Uterus (tissue), 4 donors: ENCODE data around the gene USP43. TPM values are rescaled to one million over a fixed set of nuclear protein-coding genes. Genes with fewer than 3 reads are reported as not detected.
"Not testable (repeated sequence)": the region's sequence is repeated elsewhere in the genome, so short reads cannot be mapped to it uniquely, and the experiment has no call there.

Experiments
- DNase-seq, 2 donors: peaks; one replicate each; pipeline ENCODE4 v3.0.0-alpha.2; 2019 to 2020
- H3K27ac ChIP-seq, 2 donors: fragments of 200-600 bp; sonication (generic); 1 replicate in 1 of 2; 2 replicates in 1 of 2; pipeline ENCODE4 v1.5.1; 2016 to 2018
- H3K27me3 ChIP-seq, 2 donors: fragments of 200-600 bp; sonication (generic); one replicate each; pipeline ENCODE4 v1.5.1; 2018 to 2019; ENCODE audit warnings: control low read depth in 1 of 2
- H3K36me3 ChIP-seq, 2 donors: fragments of 200-600 bp; sonication (generic); one replicate each; pipeline ENCODE4 v1.5.1; 2019; ENCODE audit warnings: control low read depth in 1 of 2
- H3K4me1 ChIP-seq, 2 donors: fragments of 200-600 bp; sonication (generic); one replicate each; pipeline ENCODE4 v1.5.1; 2018 to 2019; ENCODE audit warnings: control low read depth in 1 of 2
- H3K4me3 ChIP-seq, 2 donors: fragments of 200-600 bp; sonication (generic); 1 replicate in 1 of 2; 2 replicates in 1 of 2; pipeline ENCODE4 v1.5.1; 2018 to 2019; ENCODE audit warnings: mild to moderate bottlenecking in 1 of 2
- H3K9me3 ChIP-seq, 2 donors: fragments of 200-600 bp; sonication (generic); one replicate each; pipeline ENCODE4 v1.5.1; 2019; ENCODE audit warnings: control low read depth in 1 of 2
- CTCF ChIP-seq, 4 experiments: fragments of 200-600 bp in 2 of 4; fragments of 450-650 bp in 2 of 4; sonication (generic) in 2 of 4; IDR thresholded peaks; one replicate each; pipeline ENCODE4 v1.5.1; 2016 to 2019; ENCODE audit warnings: antibody characterized with exemption in 4 of 4, mild to moderate bottlenecking in 2 of 4, moderate library complexity in 1 of 4
- POLR2A ChIP-seq, 2 donors: fragments of 450-650 bp; IDR thresholded peaks; one replicate each; pipeline ENCODE4 v1.6.1; 2016; ENCODE audit warnings: antibody characterized with exemption in 2 of 2, mild to moderate bottlenecking in 1 of 2, moderate library complexity in 1 of 2
- intact Hi-C: fragments of 100-400 bp; cut with DNase I; formaldehyde crosslinking; loops from one replicate; pipeline ENCODE4 v1.15.1; 2023; ENCODE audit warnings: low total_unique reads
- total RNA-seq, 4 donors: library from RNA; depleted of rRNA in 3 of 4; stranded (reverse); fragments of >200 nt in 3 of 4; gene quantifications; one replicate each; pipeline versions ENCODE4 v1.1.0 to v1.2.4, GENCODE V29; 2014 to 2023
- donor health status: DM: yes; HTN: yes; CAD: no.

The USP43 gene
- total RNA-seq, 4 donors from 2014 or later = 0.40 to 2.1 TPM; not detected in 2

DNA sequence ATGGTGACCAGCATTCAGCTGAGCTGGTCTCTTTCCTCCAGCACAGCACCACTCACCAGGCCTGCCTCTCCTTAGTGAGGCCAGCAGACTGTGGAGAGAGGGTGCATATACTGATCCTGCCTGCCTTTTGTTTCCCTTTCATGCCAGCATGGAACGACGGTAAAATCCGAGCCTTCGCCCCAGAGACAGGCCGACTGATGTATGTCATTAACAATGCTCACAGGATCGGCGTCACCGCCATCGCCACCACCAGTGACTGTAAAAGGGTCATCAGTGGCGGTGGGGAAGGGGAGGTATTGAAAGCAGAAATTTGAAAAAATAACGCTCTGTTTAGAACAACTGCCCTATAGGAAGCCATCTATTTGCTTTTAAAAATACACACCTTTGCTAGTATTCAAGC, 12.6 kb upstream of the USP43 start:
- Histone ChIP-seq H3K36me3 (no peaks in the 10 kb centered on the region), H3K27ac (no peak overlapping the region), H3K4me1 (no peaks in the 10 kb centered on the region), H3K4me3 (no peak overlapping the region), H3K27me3 (no peaks in the 10 kb centered on the region), H3K9me3 (no peaks in the 10 kb centered on the region)
- TF ChIP-seq POLR2A (IDR thresholded peaks at IDR 0.05) (no peak), CTCF (IDR thresholded peaks at IDR 0.05) (no peak)
- intact Hi-C loops = no loop called here
- no peak for DNase-seq

- no peak overlapping the region for H3K27ac ChIP-seq
- intact Hi-C loops = no loop called here
- DNase-seq = no peak
- H3K4me1 ChIP-seq = no peaks in the 10 kb centered on the region
- H3K27me3 ChIP-seq = no peaks in the 10 kb centered on the region
- no peak overlapping the region for H3K4me3 ChIP-seq
- no peaks in the 10 kb centered on the region for H3K9me3 ChIP-seq
- H3K36me3 ChIP-seq = no peaks in the 10 kb centered on the region
- TF ChIP-seq CTCF (IDR thresholded peaks at IDR 0.05) = no peak
- TF ChIP-seq POLR2A (IDR thresholded peaks at IDR 0.05) = no peak
Measured at GRCh38 chr17:9635340-9635739, 10.0 kb upstream of the USP43 start.

GRCh38 chr17:9636501-9636900, 8.8 kb upstream of the USP43 start:
- intact Hi-C loops = no loop called here
- Histone ChIP-seq H3K9me3 (no peaks in the 10 kb centered on the region), H3K27me3 (no peaks in the 10 kb centered on the region), H3K27ac (no peak overlapping the region), H3K36me3 (no peaks in the 10 kb centered on the region), H3K4me3 (no peak overlapping the region), H3K4me1 (no peaks in the 10 kb centered on the region)
- TF ChIP-seq POLR2A (IDR thresholded peaks at IDR 0.05) = no peak
- no peak for TF ChIP-seq CTCF (IDR thresholded peaks at IDR 0.05)
- DNase-seq = no peak

DNA sequence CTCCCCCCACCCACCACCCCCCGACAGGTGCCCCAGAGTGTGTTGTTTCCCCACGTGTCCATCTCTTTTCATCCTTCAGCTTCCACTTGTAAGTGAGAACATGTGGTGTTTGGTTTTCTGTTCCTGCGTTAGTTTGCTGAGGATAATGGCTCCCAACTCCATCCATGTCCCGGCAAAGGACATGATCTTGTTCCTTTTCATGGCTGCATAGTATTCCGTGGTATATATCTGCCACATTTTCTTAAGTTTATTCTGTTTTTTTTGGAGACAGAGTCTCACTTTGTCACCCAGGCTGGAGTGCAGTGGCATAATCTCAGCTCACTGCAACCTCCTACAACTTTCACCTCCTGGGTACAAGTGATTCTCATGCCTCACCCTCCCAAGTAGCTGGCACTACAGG, 4.9 kb upstream of the USP43 start:
- intact Hi-C loops = not testable (repeated sequence)

DNA sequence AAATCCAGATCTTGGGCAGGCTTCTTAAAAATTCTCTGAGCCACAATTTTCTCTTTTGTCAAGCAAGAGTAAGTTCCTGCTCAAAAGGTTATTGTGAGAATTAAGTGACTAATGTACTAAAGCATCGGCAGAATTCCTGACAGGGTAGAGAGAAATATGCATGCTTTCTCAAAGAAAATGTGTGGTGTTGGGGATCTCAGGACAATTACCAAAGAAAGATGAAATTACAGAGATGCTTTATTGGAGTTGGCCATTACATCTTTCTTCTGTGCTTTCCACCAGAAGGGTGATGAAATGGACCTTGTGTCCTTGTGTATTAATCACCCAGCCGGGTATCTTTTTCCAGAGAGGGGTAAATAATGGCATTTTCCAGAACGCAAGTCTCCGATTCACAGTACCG, 1.7 kb upstream of the USP43 start:
- peaks cover 0 to 7% of the 10 kb centered on the region in 2 donors for H3K4me1 ChIP-seq

More for the DNA sequence above, 4.9 kb upstream of the USP43 start:
- not testable (repeated sequence) for H3K4me1 ChIP-seq, H3K9me3 ChIP-seq, H3K27ac ChIP-seq, H3K27me3 ChIP-seq, H3K4me3 ChIP-seq, DNase-seq, H3K36me3 ChIP-seq

More for the DNA sequence above, 1.7 kb upstream of the USP43 start:
- Histone ChIP-seq H3K4me3 (no peak overlapping the region), H3K36me3 (no peaks in the 10 kb centered on the region), H3K27ac (no peak overlapping the region), H3K9me3 (no peaks in the 10 kb centered on the region), H3K27me3 (peaks cover 0 to 16% of the 10 kb centered on the region in 2 donors)
- TF ChIP-seq POLR2A (IDR thresholded peaks at IDR 0.05) (no peak), CTCF (IDR thresholded peaks at IDR 0.05) (no peak)
- intact Hi-C loops = no loop called here
- no peak for DNase-seq
